Caki2 (cell line): ENCODE data around the gene PCBP3. TPM values are rescaled to one million over a fixed set of nuclear protein-coding genes. Genes with fewer than 3 reads are reported as not detected.
"Not testable (repeated sequence)": the region's sequence is repeated elsewhere in the genome, so short reads cannot be mapped to it uniquely, and the experiment has no call there.

Experiments used
- DNase-seq: peaks from one replicate; pipeline ENCODE4 v3.0.0-alpha.2; 2015; ENCODE audit warnings: low read depth
- in situ Hi-C: cut with HindIII; loops from 2 replicates; pipeline ENCODE4 v1.10.0; 2016; ENCODE audit warnings: low sequenced_read_pairs, low pct_unique_long_range_greater_than_20kb, mixed read lengths
- total RNA-seq: library from RNA; depleted of rRNA; stranded (reverse); fragments of >200 nt; shearing (Covaris generic); gene quantifications from 2 replicates; pipeline ENCODE4 v1.2.3, GENCODE V29; 2014; ENCODE audit warnings: low replicate concordance

PCBP3 gene
- total RNA-seq, 1 experiment from 2014 or later: not detected

- in situ Hi-C loops: no loop called here
- DNase-seq: no peak
Observed at GRCh38 chr21:45894450-45894825, 250.9 kb downstream of the PCBP3 start.

- no peak for DNase-seq
- in situ Hi-C loops: no loop called here
Observed at GRCh38 chr21:45894906-45895777, 251.6 kb downstream of the PCBP3 start.

- in situ Hi-C loops: no loop called here
- no peak for DNase-seq
Observed at GRCh38 chr21:45895778-45896370, 252.3 kb downstream of the PCBP3 start.

DNA sequence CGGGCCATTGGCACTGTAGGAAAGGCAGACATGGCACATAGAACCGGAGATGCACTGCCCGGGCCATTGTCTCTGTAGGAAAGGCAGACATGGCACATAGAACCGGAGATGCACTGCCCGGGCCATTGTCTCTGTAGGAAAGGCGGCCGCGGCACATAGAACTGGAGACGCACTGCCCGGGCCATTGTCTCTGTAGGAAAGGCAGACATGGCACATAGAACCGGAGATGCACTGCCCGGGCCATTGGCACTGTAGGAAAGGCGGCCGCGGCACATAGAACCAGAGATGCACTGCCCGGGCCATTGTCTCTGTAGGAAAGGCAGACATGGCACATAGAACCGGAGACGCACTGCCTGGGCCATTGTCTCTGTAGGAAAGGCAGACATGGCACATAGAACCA, 252.9 kb downstream of the PCBP3 start:
- DNase-seq, in situ Hi-C loops: not testable (repeated sequence)

DNA sequence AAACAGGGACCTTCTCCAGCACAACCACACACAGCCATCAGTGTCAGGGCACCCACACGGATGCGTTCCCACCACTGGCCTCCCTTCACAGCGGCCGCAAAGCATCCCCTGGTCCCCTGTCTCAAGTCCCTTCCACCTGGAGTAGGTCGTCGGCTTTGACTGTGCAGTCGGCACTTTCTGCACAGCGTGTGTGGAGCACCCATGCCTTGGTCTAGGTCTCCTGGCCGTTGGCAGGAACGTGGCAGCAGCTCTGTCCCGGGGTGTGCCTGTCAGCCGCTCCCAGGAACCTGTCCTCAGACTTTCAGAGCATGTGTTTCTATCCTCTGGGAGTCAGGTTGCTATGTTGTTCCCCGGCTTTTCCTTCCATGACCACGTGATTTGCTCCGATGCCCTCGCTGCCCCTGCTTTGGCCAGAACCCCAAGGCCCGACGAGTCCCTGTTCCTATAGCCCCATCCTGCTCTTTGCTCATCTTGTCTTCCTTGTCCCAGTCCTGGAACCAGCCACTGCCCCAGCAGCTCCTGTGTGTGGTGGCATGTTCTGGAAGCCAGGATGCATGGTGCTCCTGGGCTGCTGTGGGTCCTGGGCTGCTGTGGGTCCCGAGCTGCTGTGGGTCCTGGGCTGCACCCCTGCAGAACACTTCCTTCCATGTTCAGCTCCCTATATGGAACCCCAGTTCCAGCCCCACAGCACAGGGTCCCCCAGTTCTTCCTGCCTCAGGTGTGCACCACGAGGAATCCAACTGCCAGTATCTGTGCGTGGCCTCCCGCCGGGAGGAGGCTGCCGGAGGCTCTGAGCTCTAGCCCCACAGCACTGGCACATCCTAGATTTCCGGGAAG, 253.9 kb downstream of the PCBP3 start:
- in situ Hi-C loops: no loop called here
- no peak for DNase-seq

GRCh38 chr21:45898028-45898350, 254.5 kb downstream of the PCBP3 start:
- no peak for DNase-seq
- in situ Hi-C loops: no loop called here

GRCh38 chr21:45898781-45899180, 255.3 kb downstream of the PCBP3 start:
- no peak for DNase-seq
- in situ Hi-C loops: no loop called here

DNA sequence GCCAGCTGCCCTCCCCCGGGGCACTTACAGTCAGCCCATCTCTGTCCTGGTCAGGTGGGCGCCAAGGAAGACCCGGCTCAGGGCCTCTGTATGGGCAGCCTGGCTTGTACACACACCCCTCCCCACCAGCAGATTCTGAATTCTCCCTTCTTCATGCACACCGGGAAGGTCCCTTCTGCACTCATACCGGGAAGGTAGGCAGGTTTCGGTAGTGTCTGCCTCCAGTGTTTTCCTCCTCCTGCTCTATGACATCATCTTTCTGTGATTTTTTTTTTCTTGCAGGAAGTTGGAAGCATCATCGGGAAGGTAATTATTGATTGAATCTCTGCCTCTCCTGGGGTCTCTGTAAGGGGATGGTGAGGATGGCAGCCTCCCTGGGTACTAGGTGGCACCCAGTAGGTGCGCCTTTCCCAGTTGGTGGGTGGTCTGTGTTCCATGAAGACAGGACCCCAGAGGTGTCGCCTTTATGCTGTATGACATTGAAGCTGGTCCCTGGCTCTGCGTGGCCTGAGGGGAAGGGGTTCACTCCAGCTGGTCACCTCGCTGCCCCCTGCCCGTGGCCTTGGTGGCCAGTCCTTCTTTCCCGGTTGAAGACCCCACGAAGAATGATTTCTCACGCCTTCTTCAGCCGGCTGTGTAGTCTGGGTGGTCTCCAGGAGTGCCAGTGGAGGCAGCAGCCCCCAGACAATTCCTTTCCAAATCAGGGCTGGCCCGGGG, 255.9 kb downstream of the PCBP3 start:
- in situ Hi-C loops: no loop called here
- DNase-seq: no peak

- in situ Hi-C loops: no loop called here
- DNase-seq: no peak
Observed at GRCh38 chr21:45900034-45900868, 256.7 kb downstream of the PCBP3 start.

GRCh38 chr21:45901061-45901690, 257.7 kb downstream of the PCBP3 start:
- DNase-seq: no peak
- in situ Hi-C loops: no loop called here

DNA sequence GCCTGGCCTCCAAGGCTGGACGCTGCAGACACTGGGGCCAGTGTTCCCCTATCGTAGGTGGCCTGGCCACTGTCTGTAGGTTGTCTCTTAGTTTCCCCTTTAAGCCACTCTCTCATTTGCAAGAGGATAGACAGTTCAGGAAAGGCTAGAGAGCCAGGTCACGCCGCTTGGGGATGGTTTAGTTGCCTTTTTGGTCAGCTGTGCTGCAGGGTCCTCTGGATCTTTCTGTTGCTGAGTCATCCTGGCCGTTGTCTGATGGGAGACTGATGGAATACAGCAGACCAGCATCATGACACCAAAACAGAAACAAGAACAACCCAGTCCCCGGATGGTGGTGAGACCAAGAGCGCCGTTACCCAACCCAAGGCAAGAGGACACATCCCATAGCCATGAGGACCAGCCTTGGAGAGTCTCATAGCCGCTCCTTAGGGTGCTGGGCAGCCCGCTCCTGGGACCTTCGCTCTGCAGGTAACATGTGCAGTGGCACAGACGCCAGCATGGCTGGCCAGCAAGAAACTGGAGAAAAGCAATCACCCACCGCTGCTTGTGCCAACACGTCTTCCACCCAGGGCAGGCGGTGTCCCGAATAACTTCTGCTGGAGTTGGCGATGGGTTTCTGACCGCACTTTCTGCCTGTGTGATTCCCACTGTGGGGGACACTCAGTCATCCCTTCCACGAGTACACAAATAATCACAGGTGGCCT, 258.9 kb downstream of the PCBP3 start:
- in situ Hi-C loops: no loop called here
- no peak for DNase-seq

GRCh38 chr21:45905196-45905595, 261.7 kb downstream of the PCBP3 start:
- in situ Hi-C loops: no loop called here
- DNase-seq: no peak

DNA sequence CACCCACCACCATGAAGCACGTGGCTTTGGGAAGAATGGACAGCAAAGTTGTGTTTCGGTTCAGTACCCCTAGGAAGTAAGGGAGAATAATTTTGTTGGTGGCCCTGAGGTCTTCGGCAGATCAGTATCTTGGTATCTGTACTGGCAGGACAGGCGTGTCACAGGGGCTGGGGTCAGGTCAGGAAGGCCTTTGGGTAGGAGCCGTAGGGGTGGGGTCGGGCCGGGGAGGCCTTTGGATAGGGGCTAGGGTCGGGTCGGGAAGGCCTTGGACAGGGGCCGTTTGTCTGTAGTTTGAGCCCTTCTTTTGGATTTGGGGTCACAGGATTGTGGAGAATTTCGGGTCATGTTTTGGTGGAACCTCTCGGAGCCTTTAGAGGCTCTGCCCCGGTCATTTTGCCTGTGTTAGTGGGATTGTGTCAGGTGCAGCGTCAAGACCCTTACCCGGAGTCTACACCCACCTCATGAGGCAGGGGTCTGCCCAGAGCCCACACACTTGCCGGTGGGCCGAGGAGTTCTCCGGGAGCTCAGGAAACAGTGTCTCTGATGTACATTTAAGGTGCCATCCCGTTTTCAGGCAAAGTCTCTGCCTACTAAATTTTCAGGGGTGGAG, 262.8 kb downstream of the PCBP3 start:
- in situ Hi-C loops: no loop called here
- DNase-seq: no peak

GRCh38 chr21:45906859-45907258, 263.3 kb downstream of the PCBP3 start:
- in situ Hi-C loops: no loop called here
- no peak for DNase-seq

DNA sequence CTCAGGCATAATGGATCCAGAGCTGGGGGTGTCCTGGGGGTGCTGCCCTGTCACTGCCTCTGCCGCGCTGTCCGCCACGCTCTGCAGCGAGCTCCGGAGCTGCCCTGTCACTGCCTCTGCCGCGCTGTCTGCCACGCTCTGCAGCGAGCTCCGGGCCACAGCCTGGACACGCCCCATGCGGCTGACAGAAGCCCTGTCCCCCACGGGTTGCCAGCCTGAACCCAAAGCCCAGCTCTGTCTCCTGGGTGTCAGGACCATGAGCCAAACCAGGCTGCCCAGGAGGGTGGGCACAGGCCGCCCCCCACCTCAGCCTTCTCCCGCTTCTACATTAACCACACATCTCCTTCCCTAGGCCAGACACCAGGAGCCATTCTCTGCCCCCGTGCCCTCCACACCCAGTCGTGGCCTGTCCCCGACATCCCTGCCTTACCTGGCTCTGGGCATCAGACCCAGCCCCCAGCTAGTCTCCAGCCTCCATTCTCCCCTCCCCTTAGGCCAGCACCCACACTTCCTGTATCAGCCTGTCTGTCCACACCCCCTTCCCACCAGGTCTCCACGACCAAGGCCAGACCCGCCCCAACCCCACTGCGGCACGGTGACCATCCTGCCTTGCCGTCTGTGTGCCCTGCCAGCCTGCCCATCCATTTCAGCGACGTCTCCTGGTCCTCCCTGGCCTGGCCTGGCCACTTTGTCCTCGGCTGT, 265.2 kb downstream of the PCBP3 start:
- in situ Hi-C loops: no loop called here
- DNase-seq: no peak
